Stimulated activated CD4-positive, alpha-beta T cell treated with anti-CD3 and anti-CD28 coated beads, TNF-alpha, amount 100 ng/mL, for 1 hour (primary cell): ENCODE results near the gene KDR.

Experiments used
- DNase-seq, 3 donors: peaks; one replicate each; pipeline ENCODE4 v3.0.0-alpha.2; 2020; ENCODE audit warnings: low read depth in 3 of 3, low spot score in 1 of 3

KDR gene

GRCh38 chr4:55031158-55031557 lies 94.2 kb downstream of the KDR start:
- DNase-seq, result no peak

- no peak for DNase-seq
Observed at GRCh38 chr4:55030589-55030988, 94.8 kb downstream of the KDR start.

- DNase-seq, result no peak
Observed at GRCh38 chr4:55029821-55030503, 95.4 kb downstream of the KDR start.

- DNase-seq, result no peak
Observed at GRCh38 chr4:55029321-55029720, 96.1 kb downstream of the KDR start.
